ENCODE data around the gene DNAH6.
"Not testable (repeated sequence)": the region's sequence is repeated elsewhere in the genome, so short reads cannot be mapped to it uniquely, and the experiment has no call there.

The DNAH6 gene

GRCh38 chr2:84844141-84844540 is 327.8 kb downstream of the DNAH6 start:
- no peak for DNase-seq

- DNase-seq: no peak
Observed at GRCh38 chr2:84846041-84846663, 329.9 kb downstream of the DNAH6 start.

- DNase-seq: no peak
Observed at GRCh38 chr2:84846741-84847142, 330.4 kb downstream of the DNAH6 start.

- DNase-seq: no peak
Observed at GRCh38 chr2:84847326-84848050, 331.2 kb downstream of the DNAH6 start.

GRCh38 chr2:84849271-84849952 is 333.1 kb downstream of the DNAH6 start:
- DNase-seq: no peak

- no peak for DNase-seq
Observed at GRCh38 chr2:84850471-84850870, 334.2 kb downstream of the DNAH6 start.

- no peak for DNase-seq
Observed at GRCh38 chr2:84851876-84852275, 335.6 kb downstream of the DNAH6 start.

- no peak for DNase-seq
Observed at GRCh38 chr2:84854850-84855249, 338.6 kb downstream of the DNAH6 start.

GRCh38 chr2:84855731-84856130 is 339.4 kb downstream of the DNAH6 start:
- no peak for DNase-seq

GRCh38 chr2:84856787-84857186 is 340.5 kb downstream of the DNAH6 start:
- no peak for DNase-seq

- DNase-seq: no peak
Observed at GRCh38 chr2:84857566-84857965, 341.3 kb downstream of the DNAH6 start.

- no peak for DNase-seq
Observed at GRCh38 chr2:84858123-84858522, 341.8 kb downstream of the DNAH6 start.

- no peak for DNase-seq
Observed at GRCh38 chr2:84858937-84859336, 342.6 kb downstream of the DNAH6 start.

- no peak for DNase-seq
Observed at GRCh38 chr2:84861539-84861938, 345.2 kb downstream of the DNAH6 start.

GRCh38 chr2:84862006-84862405 is 345.7 kb downstream of the DNAH6 start:
- DNase-seq: no peak

GRCh38 chr2:84865181-84865783 is 349.0 kb downstream of the DNAH6 start:
- DNase-seq: no peak

- DNase-seq: no peak
Observed at GRCh38 chr2:84866122-84866521, 349.8 kb downstream of the DNAH6 start.

- not testable (repeated sequence) for DNase-seq
Observed at GRCh38 chr2:84868327-84868726, 352.0 kb downstream of the DNAH6 start.

Data from NCI-H748 treated with DMSO at 0.1 percent for 48 hours (cell line).